Brain microvascular endothelial cell (primary cell): ENCODE data around the gene MSH2.
"Not testable (repeated sequence)": the region's sequence is repeated elsewhere in the genome, so short reads cannot be mapped to it uniquely, and the experiment has no call there.

Experiments used
- DNase-seq: peaks from one replicate; pipeline ENCODE4 v3.0.0-alpha.2; 2020
- H3K27ac ChIP-seq: fragments of 250-450 bp; sonication (Bioruptor Pico); 2 replicates; pipeline ENCODE4 v1.5.1; 2020; ENCODE audit warnings: mild to moderate bottlenecking, moderate library complexity
- H3K27me3 ChIP-seq: fragments of 250-450 bp; sonication (Bioruptor Pico); replicated peaks from 2 replicates; pipeline ENCODE4 v1.5.1; 2020; ENCODE audit warnings: mild to moderate bottlenecking
- H3K36me3 ChIP-seq: fragments of 250-450 bp; sonication (Bioruptor Pico); replicated peaks from 2 replicates; pipeline ENCODE4 v1.5.1; 2020; ENCODE audit warnings: mild to moderate bottlenecking
- H3K4me3 ChIP-seq: 2 replicates; pipeline ENCODE4 v1.5.1; 2011; ENCODE audit warnings: low read depth, mild to moderate bottlenecking, control low read depth, low read length, moderate library complexity
- in situ Hi-C: cut with HindIII; loops from 2 replicates; pipeline ENCODE4 v1.10.0; 2017; ENCODE audit warnings: low sequenced_read_pairs, low pct_ligation_motif_present
- TF ChIP-seq, protein P1 (sequence below): IDR thresholded peaks from 2 replicates; pipeline ENCODE4 v1.5.1; 2011; ENCODE audit warnings: low read depth, mild to moderate bottlenecking, moderate library complexity, low read length, control low read depth, inconsistent platforms; ENCODE audit errors: missing control alignments

MSH2 gene

DNA sequence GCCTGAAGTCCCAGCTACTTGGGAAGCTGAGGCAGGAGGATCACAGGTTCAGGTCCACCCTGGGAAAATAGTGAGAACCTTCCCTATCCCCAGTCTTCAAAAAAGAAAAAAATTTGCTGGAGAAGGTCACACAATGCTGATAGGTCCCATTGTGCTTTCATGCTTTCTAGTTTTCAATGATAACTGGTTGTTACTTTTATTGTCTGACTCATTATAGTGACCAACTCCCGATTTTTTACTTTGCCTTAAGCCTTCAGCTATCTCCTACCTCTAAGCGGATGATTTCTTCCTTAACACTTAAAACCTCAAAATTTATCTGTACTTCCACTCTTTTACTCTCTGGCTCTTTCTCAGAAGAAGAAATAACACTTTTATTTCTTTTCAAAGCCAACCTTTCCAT lies 17.3 kb downstream of the MSH2 start:
- in situ Hi-C loops = no loop called here
- TF ChIP-seq, protein P1, sequence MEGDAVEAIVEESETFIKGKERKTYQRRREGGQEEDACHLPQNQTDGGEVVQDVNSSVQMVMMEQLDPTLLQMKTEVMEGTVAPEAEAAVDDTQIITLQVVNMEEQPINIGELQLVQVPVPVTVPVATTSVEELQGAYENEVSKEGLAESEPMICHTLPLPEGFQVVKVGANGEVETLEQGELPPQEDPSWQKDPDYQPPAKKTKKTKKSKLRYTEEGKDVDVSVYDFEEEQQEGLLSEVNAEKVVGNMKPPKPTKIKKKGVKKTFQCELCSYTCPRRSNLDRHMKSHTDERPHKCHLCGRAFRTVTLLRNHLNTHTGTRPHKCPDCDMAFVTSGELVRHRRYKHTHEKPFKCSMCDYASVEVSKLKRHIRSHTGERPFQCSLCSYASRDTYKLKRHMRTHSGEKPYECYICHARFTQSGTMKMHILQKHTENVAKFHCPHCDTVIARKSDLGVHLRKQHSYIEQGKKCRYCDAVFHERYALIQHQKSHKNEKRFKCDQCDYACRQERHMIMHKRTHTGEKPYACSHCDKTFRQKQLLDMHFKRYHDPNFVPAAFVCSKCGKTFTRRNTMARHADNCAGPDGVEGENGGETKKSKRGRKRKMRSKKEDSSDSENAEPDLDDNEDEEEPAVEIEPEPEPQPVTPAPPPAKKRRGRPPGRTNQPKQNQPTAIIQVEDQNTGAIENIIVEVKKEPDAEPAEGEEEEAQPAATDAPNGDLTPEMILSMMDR = no peak

DNA sequence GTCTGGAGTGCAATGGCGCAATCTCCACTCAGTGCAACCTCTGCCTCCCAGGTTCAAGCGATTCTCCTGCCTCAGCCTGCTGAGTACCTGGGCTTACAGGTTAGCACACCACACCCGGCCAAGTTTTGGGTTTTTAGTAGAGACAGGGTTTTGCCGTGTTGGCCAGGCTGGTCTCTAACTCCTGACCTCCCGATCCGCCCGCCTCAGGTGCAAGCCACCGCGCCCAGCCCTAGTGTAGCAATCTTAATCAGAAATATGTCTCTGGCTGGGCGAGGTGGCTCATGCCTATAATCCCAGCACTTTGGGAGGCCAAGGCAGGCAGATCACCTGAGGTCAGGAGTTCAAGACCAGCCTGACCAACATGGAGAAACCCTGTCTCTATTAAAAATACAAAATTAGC lies 17.7 kb downstream of the MSH2 start:
- H3K36me3 ChIP-seq, in situ Hi-C loops: not testable (repeated sequence)

More for the DNA sequence above, 17.3 kb downstream of the MSH2 start:
- DNase-seq = no peak
- H3K27me3 ChIP-seq = no peaks in the 10 kb centered on the region
- no peak overlapping the region for H3K27ac ChIP-seq
- no peaks in the 10 kb centered on the region for H3K36me3 ChIP-seq
- no peak overlapping the region for H3K4me3 ChIP-seq

DNA sequence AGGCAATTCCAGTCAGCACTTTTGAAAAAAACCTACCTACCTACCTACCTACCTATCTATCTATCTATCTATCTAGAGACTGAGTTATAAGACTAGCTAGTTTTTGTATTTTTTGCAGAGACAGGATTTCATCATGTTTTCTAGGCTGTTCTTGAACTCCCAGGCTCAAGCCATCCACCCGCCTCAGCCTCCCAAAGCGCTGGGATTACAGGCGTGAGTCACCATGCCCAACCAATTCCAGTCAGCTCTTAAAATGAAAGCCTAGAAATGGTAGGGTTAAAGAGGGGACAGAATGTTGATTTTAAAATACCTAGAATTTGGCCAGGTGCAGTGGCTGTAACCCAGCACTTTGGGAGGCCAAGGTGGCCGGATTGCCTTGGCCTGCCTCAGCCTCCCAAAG lies 19.1 kb downstream of the MSH2 start:
- TF ChIP-seq, protein P1 = no peak
- Histone ChIP-seq H3K36me3 (no peaks in the 10 kb centered on the region), H3K27ac (peak overlapping the region; percentile 22), H3K27me3 (no peaks in the 10 kb centered on the region), H3K4me3 (no peak overlapping the region)
- in situ Hi-C loops = no loop called here
- peak; percentile 45 for DNase-seq

More for the DNA sequence above, 17.7 kb downstream of the MSH2 start:
- not testable (repeated sequence) for DNase-seq, H3K27me3 ChIP-seq, H3K27ac ChIP-seq, H3K4me3 ChIP-seq

DNA sequence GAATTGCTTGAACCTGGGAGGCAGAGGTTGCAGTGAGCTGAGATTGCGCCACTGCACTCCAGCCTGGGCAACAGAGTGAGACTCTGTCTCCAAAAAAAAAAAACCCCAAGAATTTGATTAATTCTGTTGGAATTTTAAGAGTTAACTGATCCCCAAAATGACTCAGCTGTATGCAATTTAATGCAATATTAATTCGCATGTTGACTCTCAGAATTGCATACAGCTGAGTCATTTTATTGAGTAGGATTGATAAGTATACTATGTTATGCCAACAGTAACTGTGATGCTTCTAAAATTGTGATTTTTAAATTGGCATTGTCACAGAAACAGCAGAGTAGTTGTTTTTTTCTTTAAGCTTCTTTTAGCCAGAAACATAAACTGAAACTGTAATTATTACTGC lies 19.6 kb downstream of the MSH2 start:
- no peaks in the 10 kb centered on the region for H3K36me3 ChIP-seq
- no peaks in the 10 kb centered on the region for H3K27me3 ChIP-seq
- no peak for DNase-seq
- in situ Hi-C loops = no loop called here
- peak overlapping the region; percentile 38 for H3K27ac ChIP-seq
- TF ChIP-seq, protein P1 = no peak
- H3K4me3 ChIP-seq = no peak overlapping the region

DNA sequence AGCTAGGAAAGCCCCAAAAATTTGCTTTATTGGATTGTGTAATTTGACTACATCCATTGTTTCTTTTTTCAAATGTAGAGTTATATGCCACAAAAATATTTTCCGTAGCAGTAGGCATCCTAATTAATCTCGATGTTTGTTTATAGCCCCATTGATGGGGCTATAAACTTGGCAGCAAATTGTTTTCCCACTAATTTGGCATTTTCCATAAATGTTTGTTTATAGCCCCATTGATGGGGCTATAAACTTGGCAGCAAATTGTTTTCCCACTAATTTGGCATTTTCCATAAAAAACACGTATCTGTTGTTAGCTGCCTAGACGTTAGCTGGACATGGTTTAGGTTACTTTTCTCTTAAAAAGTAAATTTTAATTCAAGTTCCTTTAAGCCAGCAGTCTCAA lies 23.8 kb downstream of the MSH2 start:
- Histone ChIP-seq H3K4me3 (no peak overlapping the region), H3K36me3 (no peaks in the 10 kb centered on the region), H3K27me3 (no peaks in the 10 kb centered on the region), H3K27ac (no peak overlapping the region)
- DNase-seq = no peak
- in situ Hi-C loops = no loop called here
- TF ChIP-seq, protein P1 = no peak

DNA sequence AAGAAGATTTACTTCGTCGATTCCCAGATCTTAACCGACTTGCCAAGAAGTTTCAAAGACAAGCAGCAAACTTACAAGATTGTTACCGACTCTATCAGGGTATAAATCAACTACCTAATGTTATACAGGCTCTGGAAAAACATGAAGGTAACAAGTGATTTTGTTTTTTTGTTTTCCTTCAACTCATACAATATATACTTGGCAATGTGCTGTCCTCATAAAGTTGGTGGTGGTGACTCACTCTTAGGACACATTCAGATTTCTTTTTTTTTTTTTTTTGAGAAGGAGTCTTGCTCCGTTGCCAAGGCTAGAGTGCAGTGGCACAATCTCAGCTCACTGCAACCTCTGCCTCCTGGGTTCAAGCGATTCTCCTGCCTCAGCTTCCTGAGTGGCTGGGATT lies 26.8 kb downstream of the MSH2 start:
- Histone ChIP-seq H3K27ac (no peak overlapping the region), H3K4me3 (no peak overlapping the region), H3K36me3 (no peaks in the 10 kb centered on the region), H3K27me3 (no peaks in the 10 kb centered on the region)
- in situ Hi-C loops = no loop called here
- TF ChIP-seq, protein P1 = no peak
- DNase-seq = peak; percentile 28

DNA sequence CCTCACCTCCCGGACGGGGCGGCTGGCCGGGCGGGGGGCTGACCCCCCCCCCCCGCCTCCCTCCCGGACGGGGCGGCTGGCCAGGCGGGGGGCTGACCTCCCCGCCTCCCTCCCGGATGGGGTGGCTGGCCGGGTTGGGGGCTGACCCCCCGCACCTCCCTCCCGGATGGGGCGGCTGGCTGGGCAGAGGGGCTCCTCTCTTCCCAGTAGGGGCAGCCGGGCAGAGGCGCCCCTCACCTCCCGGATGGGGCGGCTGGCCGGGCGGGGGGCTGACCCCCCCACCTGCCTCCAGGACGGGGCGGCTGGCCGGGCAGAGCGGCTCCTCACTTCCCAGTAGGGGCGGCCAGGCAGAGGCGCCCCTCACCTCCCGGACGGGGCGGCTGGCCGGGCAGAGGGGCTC lies 30.1 kb downstream of the MSH2 start:
- DNase-seq, H3K27ac ChIP-seq, H3K4me3 ChIP-seq, in situ Hi-C loops, H3K27me3 ChIP-seq, H3K36me3 ChIP-seq: not testable (repeated sequence)

DNA sequence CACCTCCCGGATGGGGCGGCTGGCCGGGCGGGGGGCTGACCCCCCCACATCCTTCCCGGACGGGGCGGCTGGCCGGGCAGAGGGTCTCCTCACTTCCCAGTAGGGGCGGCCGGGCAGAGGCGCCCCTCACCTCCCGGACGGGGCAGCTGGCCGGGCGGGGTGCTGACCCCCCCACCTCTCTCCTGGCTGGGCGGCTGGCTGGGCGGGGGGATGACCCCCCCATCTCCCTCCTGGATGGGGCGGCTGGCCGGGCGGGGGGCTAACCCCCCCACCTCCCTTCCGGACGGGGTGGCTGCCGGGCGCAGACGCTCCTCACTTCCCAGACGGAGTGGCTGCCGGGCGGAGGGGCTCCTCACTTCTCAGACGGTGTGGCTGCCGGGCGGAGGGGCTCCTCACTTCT lies 30.5 kb downstream of the MSH2 start:
- H3K36me3 ChIP-seq, H3K4me3 ChIP-seq, H3K27ac ChIP-seq, H3K27me3 ChIP-seq, in situ Hi-C loops, DNase-seq: not testable (repeated sequence)
